Neural progenitor cell (in vitro differentiated cells): Measurements from ENCODE around the gene TIGD7. TPM values are rescaled to one million over a fixed set of nuclear protein-coding genes. Genes with fewer than 3 reads are reported as not detected.

Experiments used
- DNase-seq: peaks from one replicate; pipeline ENCODE4 v3.0.0-alpha.2; 2016; ENCODE audit warnings: low spot score
- H2AFZ ChIP-seq: fragments of 200-600 bp; sonication (generic); replicated peaks from 2 replicates; pipeline ENCODE4 v1.6.1; 2016; ENCODE audit warnings: antibody characterized with exemption
- H3F3A ChIP-seq: fragments of 200-600 bp; sonication (generic); 2 replicates; pipeline ENCODE4 v1.6.1; 2016; ENCODE audit warnings: antibody characterized with exemption, low read depth
- H3K27ac ChIP-seq: fragments of 200-600 bp; sonication (generic); 2 replicates; pipeline ENCODE4 v1.5.1; 2016; ENCODE audit warnings: mild to moderate bottlenecking
- H3K27me3 ChIP-seq: fragments of 200-600 bp; sonication (generic); 2 replicates; pipeline ENCODE4 v1.6.1; 2016; ENCODE audit warnings: mild to moderate bottlenecking, moderate library complexity
- H3K36me3 ChIP-seq: fragments of 200-600 bp; sonication (generic); 2 replicates; pipeline ENCODE4 v1.5.1; 2016
- H3K4me1 ChIP-seq: fragments of 200-600 bp; sonication (generic); 2 replicates; pipeline ENCODE4 v1.6.1; 2016; ENCODE audit warnings: mixed run types
- H3K4me2 ChIP-seq: fragments of 200-600 bp; sonication (generic); 2 replicates; pipeline ENCODE4 v1.6.1; 2016
- H3K4me3 ChIP-seq: fragments of 200-600 bp; sonication (generic); 2 replicates; pipeline ENCODE4 v1.5.1; 2016
- H3K79me2 ChIP-seq: fragments of 200-600 bp; sonication (generic); 2 replicates; pipeline ENCODE4 v1.6.1; 2016; ENCODE audit warnings: low read depth
- H3K9ac ChIP-seq: fragments of 200-600 bp; sonication (generic); 2 replicates; pipeline ENCODE4 v1.6.1; 2016
- H3K9me3 ChIP-seq: fragments of 200-600 bp; sonication (generic); 2 replicates; pipeline ENCODE4 v1.5.1; 2016; ENCODE audit warnings: low read depth
- H4K20me1 ChIP-seq: fragments of 200-600 bp; sonication (generic); 2 replicates; pipeline ENCODE4 v1.6.1; 2016; ENCODE audit warnings: low read depth
- H3K27ac Mint-ChIP-seq: 3 replicates; pipeline ENCODE4 v1.8.0; 2021; ENCODE audit warnings: mixed read lengths
- H3K27me3 Mint-ChIP-seq: 2 replicates; pipeline ENCODE4 v1.8.0; 2022; ENCODE audit warnings: low read depth, mild to moderate bottlenecking, inconsistent platforms, moderate library complexity, mixed read lengths; ENCODE audit not compliant: insufficient read depth
- H3K36me3 Mint-ChIP-seq: 3 replicates; pipeline ENCODE4 v1.8.0; 2021; ENCODE audit warnings: mixed read lengths
- H3K4me1 Mint-ChIP-seq: 3 replicates; pipeline ENCODE4 v1.8.0; 2021; ENCODE audit warnings: mixed read lengths
- H3K4me3 Mint-ChIP-seq: 3 replicates; pipeline ENCODE4 v1.8.0; 2021; ENCODE audit warnings: mild to moderate bottlenecking, moderate library complexity, mixed read lengths
- H3K9me3 Mint-ChIP-seq: 3 replicates; pipeline ENCODE4 v1.8.0; 2020; ENCODE audit warnings: mixed read lengths
- EZH2 ChIP-seq: fragments of 200-600 bp; sonication (generic); IDR thresholded peaks from 2 replicates; pipeline ENCODE4 v1.6.1; 2017; ENCODE audit warnings: antibody characterized with exemption, mild to moderate bottlenecking, moderate library complexity
- EZH2phosphoT487 ChIP-seq: fragments of 200-600 bp; sonication (generic); IDR thresholded peaks from 2 replicates; pipeline ENCODE4 v1.6.1; 2017; ENCODE audit warnings: antibody characterized with exemption
- total RNA-seq: library from RNA; depleted of rRNA; stranded (reverse); fragments of >200 nt; gene quantifications from 2 replicates; pipeline ENCODE4 v1.2.3, GENCODE V29; 2015; ENCODE audit warnings: low replicate concordance
- TF ChIP-seq, protein P1 (sequence below): fragments of 200-600 bp; sonication (generic); IDR thresholded peaks from 2 replicates; pipeline ENCODE4 v1.5.1; 2017; ENCODE audit warnings: antibody characterized with exemption, mild to moderate bottlenecking

TIGD7 gene
- total RNA-seq, 1 donor from 2014 or later, result 10.6 TPM

DNA sequence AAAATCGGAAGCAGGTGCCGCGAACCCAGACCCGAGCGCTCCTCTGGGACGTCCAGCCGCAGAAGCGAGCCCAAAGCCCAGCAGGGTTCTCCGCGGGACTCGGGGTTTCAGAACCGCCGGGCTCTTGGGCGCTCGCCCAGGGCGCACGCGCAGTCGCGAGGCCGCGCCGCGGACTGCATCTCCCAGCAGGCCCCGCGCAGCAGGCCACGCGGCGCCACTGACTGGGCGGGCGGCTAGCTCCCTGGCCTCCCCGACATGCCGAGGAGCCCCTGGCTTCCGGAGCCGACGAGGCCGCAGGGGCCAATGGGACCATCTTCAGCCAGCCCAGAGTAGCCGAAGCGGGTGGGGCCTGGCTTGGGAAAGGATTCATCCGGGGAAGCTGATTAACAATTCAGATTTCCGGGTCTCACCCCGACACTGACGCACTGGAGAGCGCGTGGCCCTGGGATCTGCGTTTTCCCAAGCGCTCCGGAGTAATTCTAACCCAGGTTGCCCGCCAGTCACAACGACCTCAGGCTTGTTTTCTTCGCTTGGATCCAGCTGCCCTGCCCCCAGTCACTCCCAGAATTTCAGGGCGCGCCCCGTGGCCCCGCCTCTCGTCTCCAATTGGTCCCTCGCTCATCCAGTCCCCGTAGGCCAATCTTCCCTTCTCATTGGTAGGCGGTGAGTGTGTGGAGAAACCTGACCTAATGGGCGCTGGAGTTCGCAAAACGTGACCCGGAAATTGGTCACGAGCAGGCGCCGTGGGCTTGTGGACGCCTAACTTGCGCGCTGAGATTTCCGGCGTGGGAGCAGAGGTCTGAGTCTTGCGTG is 22.3 kb downstream of the TIGD7 start, which contains the start of gene ZNF263:
ZNF263 (plus strand) TSS at position 762 of the 813 bp plus-strand sequence. CDS start 328 bp downstream, outside the sequence.
- Mint-ChIP-seq H3K4me1 (peaks cover 15% of the 10 kb centered on the region), H3K36me3 (peaks cover 37% of the 10 kb centered on the region), H3K27me3 (peaks cover 15% of the 10 kb centered on the region), H3K9me3 (peaks cover 21% of the 10 kb centered on the region), H3K27ac (peak within 1 kb of the TSS; percentile 98), H3K4me3 (peak within 1 kb of the TSS; percentile 98)
- H4K20me1 ChIP-seq, result no peaks in the 10 kb centered on the region
- peaks cover 41% of the 10 kb centered on the region for H3K79me2 ChIP-seq
- no peaks in the 10 kb centered on the region for H3K9me3 ChIP-seq
- H2AFZ ChIP-seq, result peak within 1 kb of the TSS; percentile 94
- H3K36me3 ChIP-seq, result peaks cover 5% of the 10 kb centered on the region
- TF ChIP-seq, protein P1, sequence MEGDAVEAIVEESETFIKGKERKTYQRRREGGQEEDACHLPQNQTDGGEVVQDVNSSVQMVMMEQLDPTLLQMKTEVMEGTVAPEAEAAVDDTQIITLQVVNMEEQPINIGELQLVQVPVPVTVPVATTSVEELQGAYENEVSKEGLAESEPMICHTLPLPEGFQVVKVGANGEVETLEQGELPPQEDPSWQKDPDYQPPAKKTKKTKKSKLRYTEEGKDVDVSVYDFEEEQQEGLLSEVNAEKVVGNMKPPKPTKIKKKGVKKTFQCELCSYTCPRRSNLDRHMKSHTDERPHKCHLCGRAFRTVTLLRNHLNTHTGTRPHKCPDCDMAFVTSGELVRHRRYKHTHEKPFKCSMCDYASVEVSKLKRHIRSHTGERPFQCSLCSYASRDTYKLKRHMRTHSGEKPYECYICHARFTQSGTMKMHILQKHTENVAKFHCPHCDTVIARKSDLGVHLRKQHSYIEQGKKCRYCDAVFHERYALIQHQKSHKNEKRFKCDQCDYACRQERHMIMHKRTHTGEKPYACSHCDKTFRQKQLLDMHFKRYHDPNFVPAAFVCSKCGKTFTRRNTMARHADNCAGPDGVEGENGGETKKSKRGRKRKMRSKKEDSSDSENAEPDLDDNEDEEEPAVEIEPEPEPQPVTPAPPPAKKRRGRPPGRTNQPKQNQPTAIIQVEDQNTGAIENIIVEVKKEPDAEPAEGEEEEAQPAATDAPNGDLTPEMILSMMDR, result no peak
- no peak for TF ChIP-seq EZH2phosphoT487
- DNase-seq, result peak; percentile 97
- peaks cover 10% of the 10 kb centered on the region for H3K4me1 ChIP-seq
- H3K27ac ChIP-seq, result peak within 1 kb of the TSS; percentile 95
- H3K4me2 ChIP-seq, result peak within 1 kb of the TSS; percentile 95
- peak within 1 kb of the TSS; percentile 86 for H3K4me3 ChIP-seq
- H3K9ac ChIP-seq, result peak within 1 kb of the TSS; percentile 91
- peaks cover 21% of the 10 kb centered on the region for H3F3A ChIP-seq
- peaks cover 6% of the 10 kb centered on the region for H3K27me3 ChIP-seq

DNA sequence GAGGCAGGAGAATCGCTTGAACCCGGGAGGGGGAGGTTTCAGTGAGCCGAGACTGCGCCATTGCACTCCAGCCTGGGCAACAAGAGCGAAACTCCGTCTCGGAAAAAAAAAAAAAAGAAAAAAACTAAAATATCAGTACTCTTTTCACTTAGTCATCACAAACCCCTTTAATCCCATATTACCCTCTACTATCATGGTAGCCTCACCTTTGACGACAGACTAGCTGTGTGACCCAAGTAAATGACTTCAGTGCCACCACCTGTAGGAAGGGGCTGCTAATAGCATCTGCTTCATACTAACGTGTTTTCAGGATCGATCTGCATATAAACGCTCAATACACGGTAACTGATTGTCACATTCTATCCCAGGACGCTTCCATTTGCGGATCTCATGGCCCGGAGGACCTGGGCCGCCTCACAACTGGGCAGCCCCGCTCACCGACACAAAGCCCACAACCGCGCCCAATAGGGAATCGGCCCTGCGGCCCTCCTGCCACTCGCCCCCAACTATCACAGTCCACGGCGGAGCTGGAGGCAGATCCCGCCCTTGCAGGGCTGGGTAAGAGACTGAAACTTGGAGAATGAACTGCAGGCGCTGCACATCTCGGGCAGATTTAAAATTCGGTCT is 23.0 kb downstream of the TIGD7 start:
- H3K4me3 ChIP-seq, result peak overlapping the region; percentile 86
- H3K27ac ChIP-seq, result peak overlapping the region; percentile 95
- Mint-ChIP-seq H3K4me1 (peaks cover 15% of the 10 kb centered on the region), H3K27me3 (peaks cover 19% of the 10 kb centered on the region), H3K4me3 (peak overlapping the region; percentile 98), H3K36me3 (peaks cover 31% of the 10 kb centered on the region), H3K9me3 (peaks cover 15% of the 10 kb centered on the region), H3K27ac (peak overlapping the region; percentile 90)
- peaks cover 10% of the 10 kb centered on the region for H3K4me1 ChIP-seq
- H3K36me3 ChIP-seq, result no peaks in the 10 kb centered on the region
- H4K20me1 ChIP-seq, result no peaks in the 10 kb centered on the region
- peak overlapping the region; percentile 94 for H2AFZ ChIP-seq
- peaks cover 21% of the 10 kb centered on the region for H3F3A ChIP-seq
- H3K9me3 ChIP-seq, result no peaks in the 10 kb centered on the region
- no peak for TF ChIP-seq EZH2
- TF ChIP-seq, protein P1, result peak; percentile 6
- peak overlapping the region; percentile 39 for H3K9ac ChIP-seq
- peak overlapping the region; percentile 95 for H3K4me2 ChIP-seq
- H3K79me2 ChIP-seq, result peaks cover 37% of the 10 kb centered on the region
- peaks cover 13% of the 10 kb centered on the region for H3K27me3 ChIP-seq
- DNase-seq, result peak; percentile 86

- no peak overlapping the region for H3K27ac Mint-ChIP-seq
- H3K4me3 Mint-ChIP-seq, result peak overlapping the region; percentile 98
Measured at GRCh38 chr16:3281222-3281820, 23.9 kb downstream of the TIGD7 start.

More at GRCh38 chr16:3281222-3281820, 23.9 kb downstream of the TIGD7 start:
- no peak for DNase-seq
- Histone ChIP-seq H3K36me3 (no peaks in the 10 kb centered on the region), H3K4me1 (peaks cover 10% of the 10 kb centered on the region), H3K4me2 (no peak overlapping the region), H3K9me3 (no peaks in the 10 kb centered on the region), H4K20me1 (no peaks in the 10 kb centered on the region), H3K79me2 (peaks cover 30% of the 10 kb centered on the region), H2AFZ (no peak overlapping the region), H3K9ac (no peak overlapping the region), H3K27ac (no peak overlapping the region), H3F3A (peaks cover 21% of the 10 kb centered on the region), H3K4me3 (no peak overlapping the region), H3K27me3 (peaks cover 22% of the 10 kb centered on the region)
- Mint-ChIP-seq H3K9me3 (peaks cover 7% of the 10 kb centered on the region), H3K36me3 (peaks cover 23% of the 10 kb centered on the region), H3K27me3 (peaks cover 17% of the 10 kb centered on the region), H3K4me1 (peaks cover 15% of the 10 kb centered on the region)
- TF ChIP-seq, protein P1, result no peak
- TF ChIP-seq EZH2phosphoT487, result no peak
- TF ChIP-seq EZH2, result no peak
